HG03342 (cell line): Measurements from ENCODE around the gene TBC1D23.
"Not testable (repeated sequence)": the region's sequence is repeated elsewhere in the genome, so short reads cannot be mapped to it uniquely, and the experiment has no call there.

Source experiments
- ATAC-seq: cut with Tn5 transposase; IDR thresholded peaks from one replicate; pipeline ENCODE4 v1.9.1; 2021; ENCODE audit warnings: mild to moderate bottlenecking, moderate library complexity; ENCODE audit not compliant: unreplicated experiment

The TBC1D23 gene

DNA sequence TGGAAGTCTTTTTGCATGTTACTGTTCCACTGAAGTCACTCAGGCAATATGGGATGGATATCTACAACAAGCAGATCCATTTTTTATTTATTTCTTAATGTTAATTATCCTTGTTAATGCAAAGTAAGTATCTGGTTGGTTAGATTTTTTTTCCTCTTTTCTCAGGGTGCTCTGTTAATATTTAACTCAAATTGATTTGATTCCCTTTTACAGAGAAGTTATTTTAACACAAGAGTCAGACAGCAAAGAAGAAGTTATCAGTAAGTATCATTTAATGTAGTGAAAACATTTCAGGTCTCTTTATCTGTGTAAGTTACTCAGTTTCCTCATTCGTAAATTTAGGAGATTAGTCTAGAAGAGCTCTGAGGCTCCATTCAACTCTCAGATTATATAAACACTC, 34.3 kb downstream of the TBC1D23 start:
- no peak for ATAC-seq

DNA sequence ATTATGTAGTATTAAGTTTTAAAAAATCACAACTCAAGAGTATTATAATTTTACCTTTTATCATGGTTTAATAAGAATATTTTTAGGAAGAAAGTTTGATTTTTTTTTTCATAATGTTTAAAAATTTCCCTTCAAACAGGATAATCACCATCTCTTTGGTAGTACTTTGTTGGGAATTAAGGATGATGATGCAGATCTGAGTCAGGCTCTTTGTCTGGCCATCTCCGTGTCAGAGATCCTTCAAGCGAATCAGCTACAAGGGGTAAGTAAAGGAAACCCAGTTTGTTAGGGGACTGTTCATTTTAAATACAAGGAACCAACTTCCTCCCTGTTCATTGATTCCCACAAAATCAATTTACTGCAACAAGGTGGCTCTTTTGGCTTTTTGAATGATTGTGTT, 37.0 kb downstream of the TBC1D23 start:
- no peak for ATAC-seq

GRCh38 chr3:100299016-100299415, 38.2 kb downstream of the TBC1D23 start:
- ATAC-seq, result no peak

GRCh38 chr3:100306695-100307094, 45.9 kb downstream of the TBC1D23 start:
- no peak for ATAC-seq

- no peak for ATAC-seq
These were observed 49.7 kb downstream of the TBC1D23 start for GRCh38 chr3:100310355-100310965.

DNA sequence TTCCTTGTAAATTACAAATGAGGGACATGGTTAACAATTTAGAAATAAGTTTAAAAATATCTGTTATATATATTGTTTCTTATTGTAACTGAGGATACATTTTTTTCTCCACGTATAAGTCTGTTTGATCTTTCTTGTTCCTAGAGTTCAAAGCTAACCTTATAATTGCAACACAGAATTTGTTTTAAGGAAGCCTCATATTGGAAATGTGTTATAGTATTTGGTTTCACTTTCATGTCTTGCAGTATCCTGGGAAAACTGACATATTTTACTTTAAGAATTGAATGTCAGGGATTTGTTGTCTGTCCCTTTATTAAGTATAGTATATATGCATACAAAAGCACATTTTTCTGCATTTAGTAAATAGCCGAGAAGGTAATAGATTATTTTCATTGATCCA, 50.2 kb downstream of the TBC1D23 start:
- ATAC-seq, result no peak

GRCh38 chr3:100316641-100317069, 55.9 kb downstream of the TBC1D23 start:
- ATAC-seq, result peak; percentile 88

- no peak for ATAC-seq
These were observed 57.1 kb downstream of the TBC1D23 start for GRCh38 chr3:100317912-100318311.

DNA sequence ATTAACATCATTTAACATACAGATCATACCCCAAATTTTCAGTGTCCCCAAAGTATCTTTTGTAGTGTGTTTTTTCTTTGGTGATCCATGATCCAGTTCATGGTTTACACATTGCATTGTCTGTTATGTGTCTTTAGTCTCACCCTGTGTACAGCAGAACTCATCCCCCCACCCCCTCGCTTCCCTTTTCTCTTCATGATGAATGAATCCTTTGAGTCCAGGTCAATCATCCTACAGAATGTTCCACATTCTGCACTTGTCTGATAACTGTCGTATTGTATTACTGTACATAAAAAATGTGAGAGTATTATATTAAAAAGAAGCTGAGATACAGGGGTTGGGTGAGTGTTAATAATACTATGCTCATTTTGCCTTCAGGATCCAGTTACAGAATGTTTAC, 59.2 kb downstream of the TBC1D23 start:
- ATAC-seq, result no peak

GRCh38 chr3:100324044-100324443, 63.3 kb downstream of the TBC1D23 start:
- no peak for ATAC-seq

GRCh38 chr3:100325827-100326226, 65.0 kb downstream of the TBC1D23 start:
- no peak for ATAC-seq

GRCh38 chr3:100327377-100327776, 66.6 kb downstream of the TBC1D23 start:
- not testable (repeated sequence) for ATAC-seq

GRCh38 chr3:100329800-100330489, 69.2 kb downstream of the TBC1D23 start:
- no peak for ATAC-seq

DNA sequence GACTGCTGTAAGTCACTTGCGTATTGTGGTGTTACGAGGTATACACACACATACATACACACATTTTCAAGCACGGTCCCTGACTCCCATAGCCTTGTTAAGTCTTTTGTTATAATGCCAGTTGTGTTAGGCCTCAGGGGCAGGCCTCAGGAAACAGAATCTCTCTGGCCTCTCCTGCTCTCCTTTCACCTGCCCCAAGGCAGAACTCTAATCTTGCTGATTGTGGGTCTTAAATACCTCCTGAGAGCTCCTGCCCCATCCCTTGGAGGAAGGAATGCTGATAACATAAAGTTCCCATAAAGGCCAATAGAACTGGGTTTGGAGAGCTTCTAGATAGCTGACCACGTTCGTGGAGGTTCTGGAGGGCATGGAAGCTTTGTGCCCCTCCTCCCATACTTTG, 69.9 kb downstream of the TBC1D23 start:
- no peak for ATAC-seq

DNA sequence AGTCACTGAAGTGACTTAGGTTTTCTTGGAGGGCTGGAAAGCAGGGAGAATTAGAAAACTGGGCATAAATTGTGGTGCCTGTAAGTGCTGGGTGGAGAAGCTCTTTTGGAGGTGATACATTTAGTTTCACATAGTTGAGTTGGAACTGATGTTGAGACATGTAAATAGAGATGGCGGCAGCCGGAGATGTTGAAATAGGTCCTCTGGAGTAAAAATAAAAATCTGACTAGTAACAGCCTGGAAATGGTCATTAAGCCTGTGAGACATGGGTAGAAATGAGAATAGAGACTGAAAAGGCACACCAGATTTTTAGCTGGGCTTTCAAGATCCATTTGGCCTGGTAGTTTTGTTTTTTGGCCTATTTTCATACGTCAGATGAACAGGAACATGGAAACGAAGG, 70.9 kb downstream of the TBC1D23 start:
- no peak for ATAC-seq

DNA sequence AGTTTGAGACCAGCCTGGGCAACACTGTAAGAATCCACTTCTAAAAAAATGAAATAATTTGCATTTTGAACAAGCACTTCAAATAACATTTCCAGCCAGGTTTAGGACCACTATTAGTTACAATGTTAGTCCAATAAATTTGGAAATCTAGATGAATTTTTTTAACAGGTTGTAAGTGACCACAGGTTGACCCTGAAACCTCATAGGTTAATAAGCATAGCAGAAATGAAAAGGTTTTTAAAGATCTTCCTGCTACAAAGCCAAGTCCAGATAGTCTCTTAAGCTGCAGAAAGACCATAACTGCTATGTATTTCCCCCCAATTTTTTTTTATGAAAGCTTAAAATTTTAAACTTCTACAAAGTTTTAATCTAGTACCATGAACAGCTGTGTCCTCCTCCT, 72.3 kb downstream of the TBC1D23 start:
- no peak for ATAC-seq

- peak; percentile 15 for ATAC-seq
These were observed 73.2 kb downstream of the TBC1D23 start for GRCh38 chr3:100333970-100334487.

DNA sequence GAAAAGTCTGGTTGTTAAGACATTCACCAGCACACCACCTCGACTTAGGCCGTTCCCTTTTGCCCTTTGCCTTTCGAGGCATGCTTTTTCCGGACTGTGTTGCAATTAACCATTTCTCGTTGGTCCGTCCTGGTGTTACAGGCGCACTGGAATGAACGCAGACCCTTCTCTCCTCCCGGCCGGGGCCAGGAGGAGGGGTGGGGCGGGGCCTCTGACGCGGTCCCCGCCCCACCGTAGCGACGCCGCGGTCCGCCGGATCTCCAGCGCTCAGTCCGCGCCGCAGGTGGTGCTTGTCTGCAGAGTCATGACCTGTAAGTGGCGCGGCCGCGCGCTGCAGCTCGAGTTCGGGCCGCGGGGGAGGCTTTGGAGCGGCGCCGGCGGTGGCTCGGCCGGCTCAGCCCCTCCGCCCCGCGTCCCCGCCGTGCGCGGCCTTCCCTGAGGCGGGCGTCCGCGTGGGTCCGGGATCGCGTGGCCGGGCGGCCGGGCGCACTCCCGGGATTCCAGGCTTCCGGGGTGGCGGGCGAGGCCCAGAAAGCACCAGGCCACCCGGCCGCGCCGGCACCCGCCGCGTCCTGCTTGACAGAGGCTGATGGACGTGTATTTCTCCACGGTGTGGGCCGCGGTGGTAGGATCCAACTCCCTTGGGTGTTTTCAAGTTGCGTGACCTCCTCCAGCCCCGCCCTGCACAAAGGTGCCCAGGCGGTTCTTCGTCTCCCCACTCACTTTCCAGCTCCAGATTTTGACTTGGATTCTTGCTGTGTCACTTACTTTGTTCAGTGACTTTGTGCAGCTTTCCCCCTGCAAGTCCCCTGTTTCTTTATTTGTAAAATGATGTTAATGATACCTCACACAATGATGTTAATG, 73.9 kb downstream of the TBC1D23 start, which contains the start of gene NIT2:
Gene NIT2, plus strand, starts transcription at position 270 of the 864 bp plus-strand sequence. Its CDS starts 35 bp downstream, at position 305.
- ATAC-seq, result peak; percentile 95

GRCh38 chr3:100335434-100335833, 74.6 kb downstream of the TBC1D23 start:
- ATAC-seq, result peak; percentile 50

DNA sequence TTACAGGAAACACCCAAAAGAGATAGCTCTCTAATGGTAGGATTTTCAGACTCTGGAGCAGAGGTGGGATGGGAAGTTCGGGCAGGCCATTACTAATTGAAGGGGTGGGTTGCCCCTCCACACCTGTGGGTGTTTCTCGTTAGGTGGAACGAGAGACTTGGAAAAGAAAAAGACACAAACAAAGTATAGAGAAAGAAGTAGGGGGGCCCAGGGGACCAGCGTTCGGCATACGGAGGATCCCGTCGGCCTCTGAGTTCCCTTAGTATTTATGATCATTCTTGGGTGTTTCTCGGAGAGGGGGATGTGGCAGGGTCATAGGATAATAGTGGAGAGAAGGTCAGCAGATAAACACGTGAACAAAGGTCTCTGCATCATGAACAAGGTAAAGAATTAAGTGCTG, 75.4 kb downstream of the TBC1D23 start:
- not testable (repeated sequence) for ATAC-seq

- no peak for ATAC-seq
These were observed 78.1 kb downstream of the TBC1D23 start for GRCh38 chr3:100338911-100339310.
